ENCODE data around the gene RAD9A. TPM values are rescaled to one million over a fixed set of nuclear protein-coding genes. Genes with fewer than 3 reads are reported as not detected.
"Not testable (repeated sequence)": the region's sequence is repeated elsewhere in the genome, so short reads cannot be mapped to it uniquely, and the experiment has no call there.

RAD9A gene
- total RNA-seq, 1 experiment from 2014 or later, result 6.2 TPM

DNA sequence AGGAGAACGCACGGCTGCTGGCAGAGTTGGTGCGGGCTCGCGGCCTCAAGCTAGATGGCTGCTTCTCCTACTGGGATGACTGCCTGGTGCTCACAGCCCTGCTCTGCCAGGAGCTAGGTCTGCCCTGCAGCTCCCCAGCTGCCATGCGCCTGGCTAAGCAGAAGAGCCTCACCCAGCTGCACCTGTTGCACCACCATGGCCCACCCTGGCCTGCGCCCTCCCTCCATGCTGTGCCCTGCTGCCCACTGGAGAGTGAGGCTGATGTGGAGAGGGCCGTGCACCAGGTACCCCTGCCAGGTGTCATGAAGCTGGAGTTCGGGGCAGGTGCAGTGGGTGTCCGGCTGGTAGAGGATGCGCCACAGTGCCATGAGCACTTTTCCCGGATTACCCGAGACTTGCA, 31.7 kb downstream of the RAD9A start:
- DNase-seq (ENCODE audit: low spot score), result no peak

DNA sequence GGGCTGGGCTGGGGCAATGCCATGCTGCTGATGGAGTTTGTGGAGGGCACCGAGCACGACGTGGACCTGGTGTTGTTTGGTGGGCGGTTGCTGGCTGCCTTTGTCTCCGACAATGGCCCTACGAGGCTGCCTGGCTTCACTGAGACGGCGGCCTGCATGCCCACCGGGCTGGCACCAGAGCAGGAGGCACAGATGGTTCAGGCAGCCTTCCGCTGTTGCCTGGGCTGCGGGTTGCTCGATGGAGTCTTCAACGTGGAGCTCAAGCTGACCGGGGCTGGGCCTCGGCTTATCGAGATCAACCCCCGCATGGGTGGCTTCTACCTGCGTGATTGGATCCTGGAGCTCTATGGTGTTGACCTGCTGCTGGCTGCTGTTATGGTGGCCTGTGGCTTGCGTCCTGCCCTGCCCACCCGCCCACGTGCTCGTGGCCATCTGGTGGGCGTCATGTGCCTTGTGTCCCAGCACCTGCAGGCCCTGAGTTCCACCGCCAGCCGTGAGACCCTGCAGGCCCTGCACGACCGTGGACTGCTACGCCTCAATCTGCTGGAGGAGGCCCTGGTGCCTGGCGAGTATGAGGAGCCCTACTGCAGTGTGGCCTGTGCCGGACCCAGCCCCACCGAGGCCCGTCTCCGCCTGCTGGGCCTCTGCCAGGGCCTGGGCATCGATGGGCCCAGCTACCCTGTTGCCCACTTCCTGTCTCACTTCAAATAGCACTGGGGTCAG, 32.3 kb downstream of the RAD9A start:
- no peak for DNase-seq (ENCODE audit: low spot score)

DNA sequence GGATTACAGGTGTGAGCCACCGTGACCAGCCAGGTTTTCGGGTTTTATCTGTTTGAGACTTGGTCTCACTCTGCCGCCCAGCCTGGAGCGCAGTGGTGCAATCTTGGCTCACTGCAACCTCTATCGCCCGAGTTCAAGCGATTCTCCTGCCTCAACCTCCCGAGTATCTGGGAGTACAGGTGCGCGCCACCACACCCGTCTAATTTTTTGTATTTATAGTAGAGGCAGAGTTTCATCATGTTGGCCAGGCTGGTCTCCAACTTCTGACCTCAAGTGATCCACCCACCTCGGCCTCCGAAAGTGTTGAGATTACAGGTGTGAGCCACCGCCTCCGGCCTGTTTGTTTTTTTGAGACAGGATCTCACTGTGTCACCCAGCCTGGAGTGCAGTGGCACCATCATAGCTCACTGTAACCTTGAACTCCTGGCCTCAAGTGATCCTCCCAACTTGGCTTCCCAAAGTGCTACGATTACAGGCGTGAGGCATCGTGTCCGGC, 35.6 kb downstream of the RAD9A start:
- not testable (repeated sequence) for DNase-seq (ENCODE audit: low spot score)

DNA sequence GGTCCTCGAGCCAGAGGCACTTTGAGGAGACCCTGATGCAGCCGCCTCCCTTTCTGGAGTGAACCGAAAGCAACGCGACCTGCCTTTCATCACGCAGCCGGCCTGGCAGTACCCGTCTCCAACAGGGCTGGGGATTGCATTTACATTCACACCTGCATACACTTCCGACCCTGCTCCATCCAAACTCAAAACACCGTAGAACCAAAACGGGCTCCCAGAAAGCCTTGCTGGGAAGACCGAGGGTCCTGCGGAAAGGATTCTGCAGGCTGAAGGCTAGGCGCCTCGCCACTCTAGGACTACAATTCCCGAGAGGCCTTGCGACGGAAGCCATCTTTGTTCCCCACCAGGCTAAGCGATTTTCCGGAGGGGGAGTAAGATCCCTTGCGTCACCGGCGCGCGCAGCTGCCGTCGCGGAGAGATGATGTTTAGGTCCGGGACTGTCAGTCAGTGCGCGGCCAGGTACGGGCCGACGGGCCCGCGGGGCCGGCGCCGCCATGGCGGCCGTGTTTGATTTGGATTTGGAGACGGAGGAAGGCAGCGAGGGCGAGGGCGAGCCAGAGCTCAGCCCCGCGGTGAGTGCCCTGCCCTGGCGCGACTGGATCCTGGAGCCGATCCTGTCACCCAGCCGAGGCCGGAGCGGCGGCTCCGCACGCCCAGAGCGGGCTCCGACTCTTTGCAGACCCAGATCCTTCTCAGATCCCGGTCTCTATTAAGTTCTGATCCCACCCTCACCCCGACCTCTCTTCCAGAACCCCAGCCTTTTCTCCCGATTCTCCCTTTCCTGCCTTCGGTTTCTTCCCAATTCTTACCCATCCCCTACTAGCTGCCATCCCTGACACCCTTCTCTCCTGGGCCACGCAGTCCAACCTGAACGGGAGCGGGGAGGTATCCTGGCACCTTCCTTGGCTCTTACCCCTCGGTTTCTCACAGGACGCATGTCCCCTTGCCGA, 36.5 kb downstream of the RAD9A start, which contains the start of gene RPS6KB2:
RPS6KB2 (plus strand) TSS at position 443 of the 950 bp plus-strand sequence; CDS start at position 495, 52 bp downstream.
- DNase-seq (ENCODE audit: low spot score), result peak; percentile 91

DNA sequence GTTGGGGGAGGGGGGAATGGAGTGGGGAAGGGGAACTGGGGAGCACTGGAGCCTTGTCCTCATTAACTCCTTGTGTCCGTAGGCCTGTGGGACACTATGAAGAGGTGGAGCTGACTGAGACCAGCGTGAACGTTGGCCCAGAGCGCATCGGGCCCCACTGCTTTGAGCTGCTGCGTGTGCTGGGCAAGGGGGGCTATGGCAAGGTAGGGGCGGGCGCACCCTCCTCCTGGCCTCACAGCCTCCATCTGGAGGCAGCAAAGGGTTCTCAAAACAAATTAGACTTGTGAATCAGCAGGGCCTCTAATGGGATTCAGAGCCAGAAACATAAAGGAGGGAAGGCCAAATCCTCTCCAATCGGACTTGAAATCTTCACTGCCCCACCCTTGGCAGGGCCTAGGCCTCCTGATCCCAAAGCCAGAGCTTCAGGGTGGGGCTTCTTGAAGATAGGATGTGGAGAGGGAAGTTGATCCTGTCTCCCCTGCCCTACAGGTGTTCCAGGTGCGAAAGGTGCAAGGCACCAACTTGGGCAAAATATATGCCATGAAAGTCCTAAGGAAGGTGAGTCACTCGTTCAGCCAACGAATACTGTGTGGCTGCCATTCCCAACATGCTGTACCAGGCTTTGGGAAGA, 37.4 kb downstream of the RAD9A start:
- DNase-seq (ENCODE audit: low spot score), result no peak

DNA sequence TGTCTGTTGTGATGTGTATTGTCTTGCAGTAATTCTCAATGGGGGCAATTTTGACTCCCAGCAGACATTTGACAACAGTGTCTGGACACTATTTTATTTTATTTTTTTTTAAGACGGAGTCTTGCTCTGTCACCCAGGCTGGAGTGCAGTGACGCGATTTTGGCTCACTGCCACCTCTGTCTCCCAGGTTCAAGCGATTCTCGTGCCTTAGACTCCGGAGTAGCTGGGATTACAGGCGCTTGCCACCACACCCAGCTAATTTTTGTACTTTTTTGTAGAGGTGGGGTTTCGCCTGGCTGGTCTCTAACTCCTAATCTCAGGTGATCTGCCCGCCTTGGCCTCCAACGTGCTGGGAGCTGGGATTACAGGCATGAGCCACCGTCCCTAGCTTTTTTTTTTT, 37.9 kb downstream of the RAD9A start:
- no peak for DNase-seq (ENCODE audit: low spot score)

DNA sequence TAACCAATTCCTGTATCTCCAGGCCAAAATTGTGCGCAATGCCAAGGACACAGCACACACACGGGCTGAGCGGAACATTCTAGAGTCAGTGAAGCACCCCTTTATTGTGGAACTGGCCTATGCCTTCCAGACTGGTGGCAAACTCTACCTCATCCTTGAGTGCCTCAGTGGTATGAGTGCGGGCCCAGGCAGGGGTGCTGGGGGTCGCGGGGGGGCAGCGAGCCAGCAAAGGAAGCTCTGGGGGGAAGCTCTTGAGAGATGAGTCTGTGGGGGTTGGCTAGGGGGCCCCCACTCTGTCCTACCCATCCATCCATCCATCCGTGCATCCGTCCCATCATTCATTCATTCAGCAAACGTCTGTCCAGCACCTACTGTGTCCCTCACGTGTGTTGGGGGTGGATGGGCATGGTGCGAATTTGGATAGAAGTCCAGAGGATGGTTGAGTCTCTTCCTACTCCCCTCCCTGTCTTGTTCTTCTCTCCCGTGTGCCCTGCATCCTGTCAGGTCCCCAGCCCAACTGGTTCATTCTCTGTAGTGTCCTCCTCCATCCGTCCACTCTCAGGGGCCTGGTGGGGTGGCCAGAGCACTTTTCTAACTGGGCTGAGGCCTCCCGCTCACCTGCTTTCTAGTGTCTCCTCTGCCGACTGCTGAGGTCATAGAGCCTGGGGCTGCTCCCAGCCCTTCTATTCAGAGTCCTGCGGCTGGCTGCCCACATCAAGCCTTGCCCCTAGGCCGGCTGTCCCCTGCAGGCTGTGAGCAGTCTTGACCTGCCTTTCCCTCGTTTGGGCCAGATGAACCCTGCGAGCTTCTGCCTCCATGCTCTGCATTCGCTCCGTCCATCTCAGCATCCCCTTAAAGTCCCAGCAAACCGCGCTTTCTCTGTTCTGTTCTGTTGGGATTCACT, 39.8 kb downstream of the RAD9A start:
- no peak for DNase-seq (ENCODE audit: low spot score)

DNA sequence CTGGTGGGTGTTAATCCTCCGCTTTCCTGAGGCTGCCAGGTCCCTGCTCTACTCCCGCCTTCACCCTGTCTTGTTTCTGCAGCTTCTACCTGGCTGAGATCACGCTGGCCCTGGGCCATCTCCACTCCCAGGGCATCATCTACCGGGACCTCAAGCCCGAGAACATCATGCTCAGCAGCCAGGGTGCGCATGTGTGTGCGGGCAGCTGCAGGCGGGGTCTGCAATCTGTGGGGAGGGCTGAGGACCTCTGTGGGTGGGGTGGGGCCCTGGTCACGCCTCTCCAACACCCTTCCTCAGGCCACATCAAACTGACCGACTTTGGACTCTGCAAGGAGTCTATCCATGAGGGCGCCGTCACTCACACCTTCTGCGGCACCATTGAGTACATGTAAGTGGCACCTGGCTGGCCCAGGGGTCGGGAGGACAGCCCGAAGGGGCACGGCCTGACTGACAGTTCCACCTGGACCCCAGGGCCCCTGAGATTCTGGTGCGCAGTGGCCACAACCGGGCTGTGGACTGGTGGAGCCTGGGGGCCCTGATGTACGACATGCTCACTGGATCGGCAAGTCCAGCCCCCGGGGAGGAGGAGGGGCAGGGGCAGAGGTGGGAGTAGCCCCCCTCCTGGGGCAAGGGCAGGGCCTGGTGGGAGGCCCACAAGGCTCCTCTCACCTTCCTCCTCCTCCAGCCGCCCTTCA, 41.0 kb downstream of the RAD9A start:
- no peak for DNase-seq (ENCODE audit: low spot score)

DNA sequence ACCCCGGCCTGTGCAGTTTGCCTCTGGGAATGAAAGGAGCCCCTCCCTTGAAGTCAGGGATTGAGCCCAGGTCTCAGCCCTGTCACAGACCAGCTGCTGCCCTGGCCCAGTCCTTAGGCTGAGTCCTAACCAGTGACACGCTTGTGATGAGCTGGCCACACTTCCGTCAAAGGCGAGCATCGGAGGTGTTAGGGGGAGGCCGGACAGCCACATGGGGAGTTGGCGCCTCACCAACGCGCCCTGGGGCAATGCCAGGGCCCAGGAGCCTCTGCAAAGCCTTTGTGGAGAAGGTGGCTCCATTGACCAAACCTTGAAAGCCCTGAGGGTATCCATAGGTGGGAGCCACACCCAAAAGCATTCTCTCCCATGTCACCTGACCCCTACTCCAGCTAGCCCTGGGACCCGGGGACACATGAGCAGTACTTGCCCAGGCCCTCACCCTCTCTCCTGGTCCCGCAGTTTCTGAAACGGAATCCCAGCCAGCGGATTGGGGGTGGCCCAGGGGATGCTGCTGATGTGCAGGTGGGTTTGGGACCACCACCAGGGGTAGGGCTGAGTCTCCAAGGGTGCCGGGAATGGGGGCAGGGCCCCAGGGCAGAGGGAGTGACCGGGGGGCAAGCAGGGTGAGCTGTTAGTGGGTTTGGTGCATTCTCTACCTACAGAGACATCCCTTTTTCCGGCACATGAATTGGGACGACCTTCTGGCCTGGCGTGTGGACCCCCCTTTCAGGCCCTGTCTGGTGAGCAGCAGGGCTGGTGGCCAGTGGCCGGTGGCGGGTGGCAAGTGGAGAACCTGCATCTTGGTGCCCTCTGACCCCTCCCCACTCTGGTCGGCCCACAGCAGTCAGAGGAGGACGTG, 42.0 kb downstream of the RAD9A start:
- no peak for DNase-seq (ENCODE audit: low spot score)

DNA sequence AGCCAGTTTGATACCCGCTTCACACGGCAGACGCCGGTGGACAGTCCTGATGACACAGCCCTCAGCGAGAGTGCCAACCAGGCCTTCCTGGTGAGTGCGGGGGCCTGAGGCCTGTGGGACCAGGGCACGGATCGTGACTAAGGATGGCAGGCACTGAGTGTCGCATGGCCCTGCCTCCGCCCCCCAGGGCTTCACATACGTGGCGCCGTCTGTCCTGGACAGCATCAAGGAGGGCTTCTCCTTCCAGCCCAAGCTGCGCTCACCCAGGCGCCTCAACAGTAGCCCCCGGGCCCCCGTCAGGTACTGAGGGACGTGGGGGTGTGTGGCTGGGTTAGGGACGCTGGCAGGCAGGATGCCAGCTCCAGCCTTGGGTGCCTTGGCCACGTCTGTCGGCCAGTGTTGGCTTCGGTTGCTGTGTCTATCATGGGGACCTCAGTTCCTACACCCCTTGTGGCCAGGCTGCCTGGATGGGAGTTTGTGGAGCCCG, 42.7 kb downstream of the RAD9A start:
- no peak for DNase-seq (ENCODE audit: low spot score)

DNA sequence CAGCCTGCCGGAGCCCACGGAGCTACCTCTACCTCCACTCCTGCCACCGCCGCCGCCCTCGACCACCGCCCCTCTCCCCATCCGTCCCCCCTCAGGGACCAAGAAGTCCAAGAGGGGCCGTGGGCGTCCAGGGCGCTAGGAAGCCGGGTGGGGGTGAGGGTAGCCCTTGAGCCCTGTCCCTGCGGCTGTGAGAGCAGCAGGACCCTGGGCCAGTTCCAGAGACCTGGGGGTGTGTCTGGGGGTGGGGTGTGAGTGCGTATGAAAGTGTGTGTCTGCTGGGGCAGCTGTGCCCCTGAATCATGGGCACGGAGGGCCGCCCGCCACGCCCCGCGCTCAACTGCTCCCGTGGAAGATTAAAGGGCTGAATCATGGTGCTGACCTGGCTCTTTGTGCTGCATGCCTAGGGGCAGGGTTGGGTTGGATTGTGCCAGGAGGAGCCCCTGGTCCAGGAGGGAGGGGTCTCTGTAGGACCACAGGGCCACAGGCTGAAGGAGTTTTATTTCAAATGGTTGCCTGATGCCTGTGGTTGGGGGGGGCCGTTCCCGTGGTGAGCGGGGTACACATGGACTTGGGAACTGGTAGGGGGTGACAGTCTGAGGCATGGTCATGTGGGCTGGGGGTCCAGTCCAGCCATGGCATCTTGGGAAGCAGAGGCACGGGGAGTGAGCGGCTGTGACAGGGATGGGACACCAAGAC, 43.4 kb downstream of the RAD9A start:
- DNase-seq (ENCODE audit: low spot score), result peak; percentile 30

DNA sequence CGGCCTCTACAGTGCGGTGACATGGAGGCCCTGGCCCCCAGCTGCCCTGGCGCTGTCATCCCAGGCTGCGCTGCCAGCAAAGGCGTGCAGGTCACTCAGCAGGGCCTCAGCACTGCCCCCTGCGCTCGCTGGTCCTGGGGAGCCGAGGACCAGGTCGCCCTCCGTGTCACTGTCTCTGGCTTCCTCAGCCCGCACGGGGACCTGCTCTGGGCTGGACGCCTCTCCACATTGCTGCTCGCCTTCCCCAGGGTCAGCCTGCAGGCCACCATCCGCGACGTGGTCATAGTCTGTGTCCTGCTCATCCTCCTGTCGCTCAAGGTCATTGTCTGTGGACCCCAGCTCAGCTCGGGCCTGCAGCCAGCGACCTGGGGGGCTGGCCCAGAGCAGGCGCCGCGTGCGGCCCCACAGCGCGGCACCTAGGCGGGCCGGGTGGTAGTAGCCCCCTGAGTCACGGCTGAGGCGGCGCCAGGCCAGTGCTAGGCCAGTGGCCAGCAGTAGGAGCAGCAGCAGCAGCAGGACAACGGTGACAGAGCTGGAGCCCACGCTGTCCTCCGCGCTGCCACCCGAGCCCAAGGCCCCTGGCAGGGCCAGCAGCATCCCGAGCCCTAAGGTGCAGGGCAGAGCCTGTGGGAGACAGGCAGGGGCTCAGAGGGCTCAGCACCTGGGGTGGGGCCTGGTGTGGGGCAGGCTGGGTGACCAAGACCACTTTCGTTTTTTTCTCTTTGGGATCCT, 44.1 kb downstream of the RAD9A start:
- no peak for DNase-seq (ENCODE audit: low spot score)

DNA sequence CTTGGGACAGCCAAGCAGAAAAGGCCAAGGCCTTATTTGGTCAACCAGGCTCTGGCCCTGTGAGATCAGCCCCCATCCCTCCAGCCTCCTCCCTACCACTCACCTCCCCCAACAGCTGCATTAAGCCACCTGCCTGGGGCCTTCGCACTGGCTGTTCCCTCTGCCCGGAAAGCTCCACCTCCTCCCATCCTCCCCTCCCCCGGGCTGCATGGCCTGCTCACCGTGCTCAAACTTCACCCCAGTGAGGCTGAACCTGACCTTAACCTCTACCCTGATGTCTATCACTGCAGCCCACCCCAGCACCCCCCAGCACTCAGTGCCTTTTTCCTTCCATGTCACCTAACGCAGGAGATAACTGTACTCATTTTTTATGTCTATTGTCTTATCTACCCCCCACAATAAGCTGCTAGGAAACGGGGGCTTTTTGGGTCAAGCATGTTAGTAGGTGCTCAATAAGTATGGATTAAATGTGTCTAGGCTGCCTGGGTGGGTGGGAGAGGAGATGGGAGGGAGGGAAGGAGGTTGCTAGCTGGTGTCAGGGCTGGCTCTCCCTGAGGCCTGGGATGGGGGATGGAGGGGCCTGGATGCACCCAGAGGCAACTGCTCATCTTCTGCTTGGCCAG, 44.8 kb downstream of the RAD9A start:
- DNase-seq (ENCODE audit: low spot score), result no peak

DNA sequence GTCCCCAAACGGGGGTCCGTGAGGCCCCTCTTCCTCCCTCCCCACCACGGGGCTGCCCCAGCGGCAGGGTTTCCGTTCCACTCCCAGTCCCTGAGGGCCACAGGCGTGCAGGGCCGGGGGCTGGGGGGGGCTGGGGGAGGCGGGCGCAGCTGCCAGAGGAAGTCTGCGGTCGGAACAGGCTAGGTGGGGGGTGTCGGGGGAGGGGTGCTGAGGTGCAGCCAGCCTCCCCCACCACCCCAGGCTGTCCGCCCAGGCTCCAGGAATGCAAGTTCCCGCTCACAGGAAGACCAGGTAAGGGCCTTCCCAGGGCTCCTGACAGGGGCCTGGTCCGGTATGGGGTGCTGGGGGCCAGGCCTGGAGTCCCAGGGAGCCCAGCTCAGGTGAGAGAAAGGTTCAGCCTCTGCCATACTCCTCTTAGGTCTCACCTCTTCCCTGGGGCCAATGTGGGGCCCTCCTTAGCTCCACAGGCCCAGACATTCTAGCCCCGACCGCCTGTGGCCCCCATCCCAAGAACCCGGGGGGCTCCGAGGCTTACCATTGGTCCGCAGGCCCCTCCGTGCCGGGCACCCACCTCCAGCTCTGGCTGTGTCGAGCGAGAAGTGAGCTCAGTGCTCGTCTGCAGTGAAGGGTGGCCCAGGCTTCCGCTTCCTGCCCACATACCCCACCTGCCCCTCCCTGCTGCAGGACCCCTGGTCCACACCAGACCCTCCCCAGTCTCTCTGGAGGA, 45.5 kb downstream of the RAD9A start, which contains the start of gene PTPRCAP:
PTPRCAP (minus strand) TSS at position 601 of the 727 bp plus-strand sequence; CDS start at position 538, 63 bp downstream.
- DNase-seq (ENCODE audit: low spot score), result no peak

DNA sequence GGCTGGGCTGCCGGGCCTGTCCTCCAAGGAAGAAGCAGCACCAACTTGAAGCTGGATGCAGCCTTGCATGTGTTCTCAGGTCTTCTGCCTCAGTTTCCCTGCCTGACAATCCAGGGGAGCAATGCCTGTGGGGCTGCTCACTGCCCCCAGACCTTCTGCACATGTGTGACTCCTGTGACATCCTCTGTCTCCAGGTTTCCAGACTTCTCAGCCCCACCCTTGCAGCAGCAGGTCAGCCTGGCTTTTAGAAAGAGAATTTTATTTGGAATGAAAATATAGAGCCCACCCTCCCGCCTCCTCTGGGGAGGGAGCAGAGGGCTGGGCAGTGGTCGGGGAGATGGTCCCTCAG, 46.0 kb downstream of the RAD9A start:
- DNase-seq (ENCODE audit: low spot score), result no peak

DNA sequence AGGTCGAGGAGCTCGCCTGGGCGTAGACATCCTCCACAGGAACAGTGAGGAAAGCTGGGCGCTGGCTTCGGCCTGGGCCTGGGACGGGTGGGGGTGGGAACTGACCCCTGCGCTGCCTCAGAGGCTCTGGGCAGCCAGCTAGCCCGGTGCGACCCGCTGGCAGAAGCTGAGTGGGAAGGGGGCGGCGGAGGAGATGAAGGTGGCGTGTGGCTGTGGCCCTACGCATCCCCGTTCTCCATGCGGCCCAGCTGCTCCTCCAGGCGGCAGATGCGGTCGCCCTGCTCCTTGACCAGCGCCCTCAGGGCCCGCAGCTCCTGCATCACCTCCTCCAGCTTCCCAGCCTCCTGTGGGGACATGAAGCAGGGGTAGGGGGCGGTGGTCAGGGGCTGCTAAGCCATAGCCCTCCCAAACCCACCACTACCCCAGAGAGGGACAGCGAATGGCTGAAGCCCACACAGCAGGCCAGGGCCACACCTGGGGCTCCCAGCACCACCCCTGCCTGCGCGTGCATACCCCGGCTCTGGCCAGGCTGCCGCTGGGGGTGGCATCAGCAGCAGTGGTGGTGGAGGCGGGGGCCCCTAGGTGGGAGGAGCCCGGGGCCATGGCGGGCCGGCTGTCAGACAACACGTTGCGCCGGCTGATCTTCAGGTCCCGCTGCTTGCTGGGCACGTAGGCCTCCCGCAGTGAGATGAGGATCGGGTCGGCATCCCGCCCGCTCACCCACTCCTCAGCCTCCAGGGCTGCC, 46.5 kb downstream of the RAD9A start:
- no peak for DNase-seq (ENCODE audit: low spot score)

Measured in A172 (cell line).